NCI-H2171 (cell line): Measurements from ENCODE around the gene CREM.
"Not testable (repeated sequence)": the region's sequence is repeated elsewhere in the genome, so short reads cannot be mapped to it uniquely, and the experiment has no call there.

Experiments
- DNase-seq: peaks from one replicate; lab custom pipeline; 2025; lab: John Stamatoyannopoulos, UW

CREM gene

GRCh38 chr10:35126530-35127288 is at the start of gene CREM:
Gene CREM (plus strand): TSS chr10:35126846. CDS start chr10:35137836, 10,990 bp downstream.
- DNase-seq = peak; percentile 95

- no peak for DNase-seq
Observed at GRCh38 chr10:35079265-35079664, 47.4 kb upstream of the CREM start.

- DNase-seq = no peak
Observed at GRCh38 chr10:35079763-35080162, 46.9 kb upstream of the CREM start.

- DNase-seq = not testable (repeated sequence)
Observed at GRCh38 chr10:35080261-35080660, 46.4 kb upstream of the CREM start.

GRCh38 chr10:35083242-35083641 is 43.4 kb upstream of the CREM start:
- DNase-seq = no peak

- DNase-seq = no peak
Observed at GRCh38 chr10:35089611-35090161, 37.0 kb upstream of the CREM start.

GRCh38 chr10:35090162-35090954 is 36.3 kb upstream of the CREM start, which contains the start of gene CUL2:
Gene CUL2 (minus strand): TSS chr10:35090341. CDS start chr10:35071317, 19,024 bp downstream.
- peak; percentile 73 for DNase-seq

- no peak for DNase-seq
Observed at GRCh38 chr10:35091994-35092790, 34.5 kb upstream of the CREM start.

GRCh38 chr10:35092851-35093250 is 33.8 kb upstream of the CREM start:
- DNase-seq = no peak

- no peak for DNase-seq
Observed at GRCh38 chr10:35096312-35096711, 30.3 kb upstream of the CREM start.

- DNase-seq = no peak
Observed at GRCh38 chr10:35097510-35097909, 29.1 kb upstream of the CREM start.

GRCh38 chr10:35103882-35104281 is 22.8 kb upstream of the CREM start:
- DNase-seq = no peak

- no peak for DNase-seq
Observed at GRCh38 chr10:35112571-35112970, 14.1 kb upstream of the CREM start.

- DNase-seq = no peak
Observed at GRCh38 chr10:35119378-35119777, 7.3 kb upstream of the CREM start.

- no peak for DNase-seq
Observed at GRCh38 chr10:35124540-35124939, 2.1 kb upstream of the CREM start.

GRCh38 chr10:35126062-35126529 is 550 bp upstream of the CREM start:
- DNase-seq = no peak

GRCh38 chr10:35127289-35127891 is 744 bp downstream of the CREM start:
- peak; percentile 2 for DNase-seq

- no peak for DNase-seq
Observed at GRCh38 chr10:35129185-35129674, 2.6 kb downstream of the CREM start.

GRCh38 chr10:35130663-35131062 is 4.0 kb downstream of the CREM start:
- no peak for DNase-seq

GRCh38 chr10:35132727-35133126 is 6.1 kb downstream of the CREM start:
- DNase-seq = no peak

- no peak for DNase-seq
Observed at GRCh38 chr10:35133586-35133985, 6.9 kb downstream of the CREM start.
